ENCODE measurements around the gene COX7A2L.

The COX7A2L gene

GRCh38 chr2:42321452-42322064, 39.5 kb downstream of the COX7A2L start:
- no peak for DNase-seq (ENCODE audit: low read depth in 2 of 2, low spot score in 1 of 2)

- DNase-seq (ENCODE audit: low read depth in 2 of 2, low spot score in 1 of 2), result no peak
Observed at GRCh38 chr2:42319265-42319664, 41.8 kb downstream of the COX7A2L start.

GRCh38 chr2:42317945-42318344, 43.1 kb downstream of the COX7A2L start:
- DNase-seq (ENCODE audit: low read depth in 2 of 2, low spot score in 1 of 2), result no peak

- no peak for DNase-seq (ENCODE audit: low read depth in 2 of 2, low spot score in 1 of 2)
Observed at GRCh38 chr2:42317486-42317885, 43.5 kb downstream of the COX7A2L start.

GRCh38 chr2:42316910-42317309, 44.1 kb downstream of the COX7A2L start:
- DNase-seq (ENCODE audit: low read depth in 2 of 2, low spot score in 1 of 2), result no peak

- no peak for DNase-seq (ENCODE audit: low read depth in 2 of 2, low spot score in 1 of 2)
Observed at GRCh38 chr2:42315844-42316470, 45.1 kb downstream of the COX7A2L start.

- no peak for DNase-seq (ENCODE audit: low read depth in 2 of 2, low spot score in 1 of 2)
Observed at GRCh38 chr2:42314892-42315468, 46.0 kb downstream of the COX7A2L start.

GRCh38 chr2:42312106-42312505, 48.9 kb downstream of the COX7A2L start:
- no peak for DNase-seq (ENCODE audit: low read depth in 2 of 2, low spot score in 1 of 2)

- DNase-seq (ENCODE audit: low read depth in 2 of 2, low spot score in 1 of 2), result no peak
Observed at GRCh38 chr2:42310007-42310515, 51.0 kb downstream of the COX7A2L start.

- DNase-seq (ENCODE audit: low read depth in 2 of 2, low spot score in 1 of 2), result no peak
Observed at GRCh38 chr2:42309366-42309765, 51.7 kb downstream of the COX7A2L start.

GRCh38 chr2:42307180-42307579, 53.8 kb downstream of the COX7A2L start:
- no peak for DNase-seq (ENCODE audit: low read depth in 2 of 2, low spot score in 1 of 2)

GRCh38 chr2:42304059-42304713, 56.8 kb downstream of the COX7A2L start:
- no peak for DNase-seq (ENCODE audit: low read depth in 2 of 2, low spot score in 1 of 2)

- no peak for DNase-seq (ENCODE audit: low read depth in 2 of 2, low spot score in 1 of 2)
Observed at GRCh38 chr2:42303252-42303651, 57.8 kb downstream of the COX7A2L start.

GRCh38 chr2:42300527-42300926, 60.5 kb downstream of the COX7A2L start:
- DNase-seq (ENCODE audit: low read depth in 2 of 2, low spot score in 1 of 2), result no peak

Data from stimulated activated CD8-positive, alpha-beta memory T cell treated with anti-CD3 and anti-CD28 coated beads, Interleukin-4, amount 100 ng/mL, for 4 hours (primary cell).